Memory B cell (primary cell): ENCODE measurements around the gene RPS8.
"Not testable (repeated sequence)": the region's sequence is repeated elsewhere in the genome, so short reads cannot be mapped to it uniquely, and the experiment has no call there.

ENCODE experiments used
- ATAC-seq: fragments of 150-1000 bp; cut with Tn5 transposase; 2 replicates; pipeline ENCODE4 v1.10.0; 2021; ENCODE audit warnings: low read depth, mild to moderate bottlenecking, moderate library complexity
- DNase-seq, 2 donors: peaks; one replicate each; pipeline ENCODE4 v3.0.0; 2022; ENCODE audit warnings: low spot score in 2 of 2
- H3K27ac Mint-ChIP-seq: one replicate; pipeline ENCODE4 v1.8.0; 2022; ENCODE audit warnings: mild to moderate bottlenecking, moderate library complexity, mixed read lengths
- H3K27me3 Mint-ChIP-seq: one replicate; pipeline ENCODE4 v1.8.0; 2022; ENCODE audit warnings: mixed read lengths
- H3K36me3 Mint-ChIP-seq: one replicate; pipeline ENCODE4 v1.8.0; 2022; ENCODE audit warnings: mild to moderate bottlenecking, mixed read lengths
- H3K4me1 Mint-ChIP-seq: one replicate; pipeline ENCODE4 v1.8.0; 2022; ENCODE audit warnings: mixed read lengths
- H3K4me3 Mint-ChIP-seq: one replicate; pipeline ENCODE4 v1.8.0; 2022; ENCODE audit warnings: mild to moderate bottlenecking, moderate library complexity, mixed read lengths
- H3K9me3 Mint-ChIP-seq: one replicate; pipeline ENCODE4 v1.8.0; 2022; ENCODE audit warnings: mixed read lengths

RPS8 gene

DNA sequence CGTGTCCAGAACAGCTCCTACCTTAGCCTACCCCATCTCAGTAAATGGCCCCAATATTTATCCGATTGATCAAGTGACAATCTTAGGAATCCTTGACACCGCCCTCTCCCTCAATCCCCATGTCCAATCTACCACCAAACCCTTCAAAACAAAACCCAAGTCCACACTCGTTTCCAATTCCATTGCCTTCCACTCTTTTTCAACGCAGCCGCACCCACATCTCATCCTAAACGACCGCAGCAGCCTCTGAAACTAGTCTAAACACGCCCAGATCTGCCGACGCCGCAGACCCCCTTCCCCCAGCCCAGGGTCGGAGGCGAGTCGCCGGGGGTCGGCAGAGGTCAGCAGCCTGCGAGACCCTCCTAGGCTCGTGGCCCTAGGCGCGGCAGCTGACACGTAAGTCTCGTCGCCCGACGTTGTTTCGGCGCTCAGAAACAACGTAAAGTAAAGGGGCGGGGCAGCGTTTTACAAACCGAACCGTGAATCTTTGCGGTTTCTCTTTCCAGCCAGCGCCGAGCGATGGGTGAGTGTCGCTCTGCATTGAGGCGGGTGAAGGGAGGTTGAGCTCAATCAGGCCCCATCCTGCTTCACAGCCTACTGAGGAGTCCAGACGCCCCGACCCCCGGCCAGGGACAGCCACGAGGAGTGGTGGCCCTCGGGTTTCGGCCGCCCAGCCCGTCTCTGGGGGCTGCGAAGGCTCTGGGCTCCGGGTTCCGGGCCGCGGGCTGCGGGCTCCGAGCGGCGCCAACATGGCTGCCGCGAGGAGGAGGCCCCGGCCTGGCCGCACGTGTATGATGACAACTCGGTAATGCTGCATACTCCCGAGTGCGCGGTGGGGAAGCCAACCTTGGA is at the start of gene RPS8:
Gene RPS8, plus strand, starts transcription at position 463 of the 852 bp plus-strand sequence. Its CDS starts 57 bp downstream, at position 520.
- Mint-ChIP-seq H3K27ac (peak within 1 kb of the TSS; percentile 88), H3K27me3 (no peaks in the 10 kb centered on the region), H3K36me3 (peaks cover 30% of the 10 kb centered on the region), H3K4me1 (peaks cover 27% of the 10 kb centered on the region), H3K9me3 (no peaks in the 10 kb centered on the region), H3K4me3 (peak within 1 kb of the TSS; percentile 87)
- peak; percentile 84 to 91 for DNase-seq
- peak; percentile 84 for ATAC-seq

DNA sequence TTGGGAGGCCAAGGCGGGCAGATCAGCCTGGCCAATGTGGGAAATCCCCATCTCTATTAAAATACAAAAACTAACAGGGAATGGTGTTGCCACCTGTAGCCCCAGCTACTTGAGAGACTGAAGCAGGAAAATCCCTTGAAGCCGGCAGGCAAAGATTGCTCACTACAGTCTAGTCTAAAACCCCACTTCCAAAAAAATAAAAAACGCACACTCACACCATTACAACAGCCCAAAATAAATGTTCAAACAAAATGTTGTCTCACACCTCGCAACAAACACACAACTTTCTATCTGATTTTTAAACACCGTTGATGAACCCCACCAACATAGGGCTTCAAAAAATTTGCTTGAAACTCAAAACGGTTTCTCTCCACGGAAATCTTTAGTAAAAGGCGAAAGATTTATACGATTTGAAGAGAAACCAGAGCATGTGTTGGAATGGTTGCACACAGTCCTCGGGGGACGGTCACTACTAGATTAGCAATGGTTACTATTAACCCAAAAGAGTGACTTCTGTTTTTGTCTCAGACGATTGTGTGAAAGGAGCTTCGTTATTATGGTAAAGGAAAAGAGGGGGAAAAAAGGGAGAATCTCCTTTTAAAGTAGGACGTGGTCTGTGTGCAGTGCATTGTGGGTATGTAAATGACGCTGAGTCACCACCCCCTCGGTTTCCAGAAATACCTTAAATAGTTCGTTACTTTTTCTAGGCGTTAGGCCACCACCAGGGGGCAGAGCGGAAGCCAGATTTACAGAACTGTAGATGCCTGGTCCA is 44.4 kb upstream of the RPS8 start, which contains the start of gene RNU5D-1:
Gene RNU5D-1, minus strand, starts transcription at position 430 of the 772 bp plus-strand sequence.
- Mint-ChIP-seq H3K9me3 (no peaks in the 10 kb centered on the region), H3K36me3 (no peaks in the 10 kb centered on the region), H3K4me3 (peak within 1 kb of the TSS; percentile 79), H3K27ac (peak within 1 kb of the TSS; percentile 100), H3K4me1 (peaks cover 11% of the 10 kb centered on the region), H3K27me3 (no peaks in the 10 kb centered on the region)
- ATAC-seq (peak; percentile 74), DNase-seq (peak; percentile 93 to 94)

DNA sequence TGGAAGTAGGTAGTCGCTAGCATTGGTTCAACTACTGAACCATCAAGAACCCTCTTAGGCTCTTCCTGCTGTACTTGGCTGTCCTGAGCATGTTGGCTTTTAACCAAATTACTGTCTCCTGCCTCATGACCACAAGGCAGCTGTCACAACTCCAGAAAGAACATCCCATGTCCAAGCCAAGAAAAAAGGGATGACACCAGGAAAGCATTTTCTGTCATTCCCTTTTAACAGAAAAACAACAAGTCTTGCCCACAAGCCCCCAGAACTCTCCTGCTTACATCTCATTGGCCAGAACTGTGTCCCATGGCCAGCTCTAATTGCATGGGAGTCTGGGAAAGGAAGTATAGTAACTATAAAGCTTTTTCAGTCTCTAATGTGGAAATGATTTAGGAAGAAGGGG is 42.0 kb upstream of the RPS8 start:
- no peak for DNase-seq
- ATAC-seq, result no peak
- no peaks in the 10 kb centered on the region for H3K36me3 Mint-ChIP-seq
- H3K4me1 Mint-ChIP-seq, result peaks cover 6% of the 10 kb centered on the region
- H3K27ac Mint-ChIP-seq, result no peak overlapping the region
- H3K4me3 Mint-ChIP-seq, result no peak overlapping the region
- no peaks in the 10 kb centered on the region for H3K27me3 Mint-ChIP-seq
- H3K9me3 Mint-ChIP-seq, result no peaks in the 10 kb centered on the region

DNA sequence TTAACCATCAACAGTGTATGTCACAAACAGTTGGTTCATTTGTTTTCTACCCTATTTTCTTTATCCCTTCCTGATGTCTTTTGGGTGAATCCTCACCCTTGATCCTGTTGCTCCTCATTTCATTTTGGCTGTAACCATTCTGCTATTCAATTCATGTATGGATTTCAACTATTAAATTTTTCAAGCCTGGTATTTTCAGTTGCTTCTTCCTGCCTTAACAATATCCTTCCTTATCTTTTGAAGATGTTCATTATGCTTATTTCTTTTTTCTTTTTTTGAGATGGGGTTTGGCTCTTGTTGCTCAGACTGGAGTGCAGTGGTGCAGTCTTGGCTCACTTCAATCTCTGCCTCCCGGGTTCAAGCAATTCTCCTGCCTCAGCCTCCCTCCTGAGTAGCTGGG is 41.6 kb upstream of the RPS8 start:
- DNase-seq (no peak), ATAC-seq (no peak)
- Mint-ChIP-seq H3K9me3 (no peaks in the 10 kb centered on the region), H3K27ac (no peak overlapping the region), H3K4me3 (no peak overlapping the region), H3K27me3 (no peaks in the 10 kb centered on the region), H3K36me3 (no peaks in the 10 kb centered on the region), H3K4me1 (peaks cover 6% of the 10 kb centered on the region)

DNA sequence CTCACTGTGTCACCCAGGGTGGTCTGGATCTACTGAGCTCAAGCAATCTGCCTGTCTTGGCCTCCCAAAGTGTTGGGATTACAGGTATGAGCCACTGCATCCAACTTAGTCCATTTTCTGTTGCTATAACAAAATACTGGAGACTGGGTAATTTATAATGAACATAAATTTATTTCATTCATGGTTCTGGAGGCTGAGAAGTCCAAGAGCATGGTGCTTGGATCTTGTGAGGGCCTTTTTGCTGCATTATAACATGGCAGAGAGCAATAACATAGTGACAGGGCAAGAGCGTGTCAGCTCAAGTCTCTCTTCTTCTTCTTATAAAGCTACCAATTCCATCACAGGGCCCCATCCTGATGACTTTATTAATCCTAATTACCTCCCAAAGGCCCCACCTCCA is 39.3 kb upstream of the RPS8 start:
- no peak for ATAC-seq
- no peaks in the 10 kb centered on the region for H3K9me3 Mint-ChIP-seq
- H3K27ac Mint-ChIP-seq, result no peak overlapping the region
- no peak for DNase-seq
- no peaks in the 10 kb centered on the region for H3K27me3 Mint-ChIP-seq
- H3K36me3 Mint-ChIP-seq, result no peaks in the 10 kb centered on the region
- H3K4me3 Mint-ChIP-seq, result no peak overlapping the region
- H3K4me1 Mint-ChIP-seq, result peaks cover 9% of the 10 kb centered on the region

DNA sequence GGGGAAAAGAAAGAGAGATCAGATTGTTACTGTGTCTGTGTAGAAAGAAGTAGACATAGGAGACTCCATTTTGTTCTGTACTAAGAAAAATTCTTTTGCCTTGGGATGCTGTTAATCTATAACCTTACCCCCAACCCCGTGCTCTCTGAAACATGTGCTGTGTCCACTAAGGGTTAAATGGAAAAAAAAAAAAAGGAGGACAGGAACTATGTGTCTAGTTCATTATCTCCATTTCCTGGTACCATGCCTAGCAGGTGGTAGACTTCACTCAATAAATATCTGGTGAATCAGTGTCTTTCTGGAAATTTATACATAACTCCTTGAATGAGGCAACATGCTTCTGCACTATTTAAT is 36.4 kb upstream of the RPS8 start:
- H3K27me3 Mint-ChIP-seq, ATAC-seq, DNase-seq: not testable (repeated sequence)

DNA sequence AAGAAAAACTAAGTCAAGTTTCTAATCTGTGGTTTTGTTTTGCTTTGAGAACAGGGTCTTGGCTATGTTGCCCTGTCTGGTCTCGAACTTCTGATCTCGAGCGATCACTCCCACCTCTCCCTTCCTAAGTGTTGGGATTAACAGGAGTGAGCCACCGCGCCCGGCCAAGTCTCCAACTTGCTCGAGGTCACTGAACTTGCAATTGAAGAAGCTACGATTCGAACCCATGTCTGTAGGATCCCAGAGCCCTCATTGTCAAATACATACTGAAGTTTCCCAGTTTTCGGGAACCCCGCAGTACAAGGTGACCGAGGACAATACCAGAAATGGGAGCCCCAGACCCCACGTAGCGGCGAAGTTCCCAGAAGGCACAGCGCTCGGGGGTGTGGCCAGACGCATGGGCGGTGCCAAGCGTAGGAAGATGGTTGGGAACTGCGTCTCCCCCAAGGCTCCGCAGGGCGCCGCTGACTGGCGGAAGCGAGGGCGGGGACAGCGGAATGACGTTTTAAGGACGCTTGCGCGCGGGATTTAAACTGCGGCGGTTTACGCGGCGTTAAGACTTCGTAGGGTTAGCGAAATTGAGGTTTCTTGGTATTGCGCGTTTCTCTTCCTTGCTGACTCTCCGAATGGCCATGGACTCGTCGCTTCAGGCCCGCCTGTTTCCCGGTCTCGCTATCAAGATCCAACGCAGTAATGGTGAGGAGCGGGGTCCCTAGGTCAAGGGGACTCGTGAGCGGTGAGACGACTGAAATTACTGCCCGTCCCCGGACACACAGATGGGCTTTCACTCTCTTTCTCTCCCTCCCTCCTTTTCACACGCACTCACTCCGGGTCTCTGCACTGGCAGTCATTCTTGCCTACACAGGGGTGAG is 35.8 kb upstream of the RPS8 start, which contains the start of gene KIF2C:
Gene KIF2C, plus strand, starts transcription at position 531 of the 872 bp plus-strand sequence. Its CDS starts 96 bp downstream, at position 627.
- Mint-ChIP-seq H3K27me3 (no peaks in the 10 kb centered on the region), H3K4me3 (peak within 1 kb of the TSS; percentile 85), H3K9me3 (no peaks in the 10 kb centered on the region), H3K4me1 (peaks cover 8% of the 10 kb centered on the region), H3K27ac (peak within 1 kb of the TSS; percentile 73), H3K36me3 (no peaks in the 10 kb centered on the region)
- DNase-seq (peak; percentile 91 to 94), ATAC-seq (peak; percentile 100)

More for the DNA sequence above, 36.4 kb upstream of the RPS8 start:
- not testable (repeated sequence) for H3K9me3 Mint-ChIP-seq, H3K4me1 Mint-ChIP-seq, H3K36me3 Mint-ChIP-seq
- H3K27ac Mint-ChIP-seq, result peak overlapping the region; percentile 73
- peak overlapping the region; percentile 85 for H3K4me3 Mint-ChIP-seq

DNA sequence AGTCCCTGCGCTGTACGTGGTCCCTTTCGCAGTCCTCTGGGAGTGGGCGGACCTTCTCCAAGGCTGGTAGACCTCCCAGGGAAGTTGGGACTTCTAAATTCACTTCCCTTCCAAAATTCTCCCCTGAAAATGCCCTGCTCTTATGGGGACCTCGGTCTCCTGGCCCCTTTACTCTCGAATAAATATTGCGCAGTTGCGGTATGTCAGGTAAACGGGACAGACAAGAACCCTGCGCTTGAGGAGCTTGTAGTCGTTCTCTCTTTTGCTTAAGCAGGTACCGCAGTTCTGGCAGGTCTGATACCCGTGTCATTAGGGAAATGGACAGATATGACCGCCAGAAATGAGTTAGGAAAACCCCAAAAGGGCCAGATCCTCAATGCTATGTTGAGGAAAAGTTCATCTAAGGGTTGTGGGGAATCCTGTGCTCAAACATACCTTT is 35.1 kb upstream of the RPS8 start:
- ATAC-seq, result no peak
- Mint-ChIP-seq H3K4me3 (peak overlapping the region; percentile 85), H3K36me3 (no peaks in the 10 kb centered on the region), H3K4me1 (peaks cover 8% of the 10 kb centered on the region), H3K27me3 (no peaks in the 10 kb centered on the region), H3K27ac (peak overlapping the region; percentile 73), H3K9me3 (no peaks in the 10 kb centered on the region)
- DNase-seq, result no peak

DNA sequence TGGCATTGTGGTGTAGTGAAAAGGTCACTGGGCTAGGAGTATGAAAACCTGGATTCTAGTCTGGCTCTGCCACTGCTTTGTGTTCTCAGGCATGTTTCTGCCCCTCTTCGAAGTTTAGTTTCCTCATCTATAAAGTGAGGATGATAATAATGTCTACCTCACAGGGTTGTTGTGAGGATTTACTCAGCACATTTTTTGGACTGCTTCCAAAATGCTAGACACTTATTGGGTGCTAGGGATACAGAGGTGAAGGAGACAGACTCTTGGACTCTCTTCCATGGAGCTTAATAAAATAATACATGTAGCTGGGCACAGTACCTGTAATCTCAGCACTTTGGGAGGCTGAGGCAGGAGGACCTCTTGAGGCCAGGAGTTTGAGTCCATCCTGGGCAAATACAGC is 32.1 kb upstream of the RPS8 start:
- Mint-ChIP-seq H3K4me1 (peaks cover 8% of the 10 kb centered on the region), H3K4me3 (no peak overlapping the region), H3K36me3 (no peaks in the 10 kb centered on the region), H3K27ac (no peak overlapping the region), H3K9me3 (no peaks in the 10 kb centered on the region), H3K27me3 (no peaks in the 10 kb centered on the region)
- ATAC-seq, result no peak
- DNase-seq, result no peak

DNA sequence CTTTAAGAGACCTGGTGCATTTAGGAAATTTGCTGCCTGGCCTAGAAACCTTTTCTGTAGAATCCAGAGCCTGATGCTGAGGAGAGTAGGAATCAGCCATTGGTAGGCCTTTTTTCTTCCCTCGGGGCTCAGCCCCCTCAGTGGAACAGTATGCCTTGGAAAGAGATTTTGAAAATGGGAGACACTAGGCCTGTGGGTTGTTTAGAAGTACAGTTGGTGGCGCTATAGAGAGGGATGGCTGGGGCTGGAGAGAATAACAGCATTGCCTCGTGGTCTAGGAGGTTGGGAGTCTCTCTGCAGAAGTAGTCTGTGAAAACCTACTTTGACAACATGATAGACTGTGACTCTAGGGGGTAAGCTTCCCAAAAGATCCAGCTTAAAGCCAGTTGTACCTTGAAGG is 27.5 kb upstream of the RPS8 start:
- Mint-ChIP-seq H3K36me3 (no peaks in the 10 kb centered on the region), H3K9me3 (no peaks in the 10 kb centered on the region), H3K4me3 (no peak overlapping the region), H3K27me3 (no peaks in the 10 kb centered on the region), H3K4me1 (no peaks in the 10 kb centered on the region), H3K27ac (no peak overlapping the region)
- no peak for ATAC-seq
- no peak for DNase-seq

DNA sequence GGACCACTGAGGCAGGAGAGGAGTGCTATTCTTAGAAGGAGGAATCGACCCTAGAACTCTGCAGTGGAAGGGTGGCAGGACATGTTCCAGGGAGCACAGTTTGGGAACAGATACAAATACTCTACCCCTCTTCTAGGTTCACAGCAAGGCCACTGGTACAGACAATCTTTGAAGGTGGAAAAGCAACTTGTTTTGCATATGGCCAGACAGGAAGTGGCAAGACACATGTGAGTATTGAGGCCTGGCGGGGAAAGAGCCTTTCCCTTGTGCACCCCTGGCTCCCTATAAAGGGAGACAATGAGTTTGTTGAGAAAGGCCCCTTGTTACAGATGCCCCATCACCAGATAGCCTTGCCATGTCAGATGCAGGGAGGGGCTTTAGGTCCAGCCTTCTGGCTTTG is 17.9 kb upstream of the RPS8 start:
- ATAC-seq (peak; percentile 66), DNase-seq (no peak)
- Mint-ChIP-seq H3K4me3 (peak overlapping the region; percentile 34), H3K9me3 (no peaks in the 10 kb centered on the region), H3K27ac (peak overlapping the region; percentile 64), H3K36me3 (no peaks in the 10 kb centered on the region), H3K4me1 (peaks cover 12% of the 10 kb centered on the region), H3K27me3 (no peaks in the 10 kb centered on the region)

DNA sequence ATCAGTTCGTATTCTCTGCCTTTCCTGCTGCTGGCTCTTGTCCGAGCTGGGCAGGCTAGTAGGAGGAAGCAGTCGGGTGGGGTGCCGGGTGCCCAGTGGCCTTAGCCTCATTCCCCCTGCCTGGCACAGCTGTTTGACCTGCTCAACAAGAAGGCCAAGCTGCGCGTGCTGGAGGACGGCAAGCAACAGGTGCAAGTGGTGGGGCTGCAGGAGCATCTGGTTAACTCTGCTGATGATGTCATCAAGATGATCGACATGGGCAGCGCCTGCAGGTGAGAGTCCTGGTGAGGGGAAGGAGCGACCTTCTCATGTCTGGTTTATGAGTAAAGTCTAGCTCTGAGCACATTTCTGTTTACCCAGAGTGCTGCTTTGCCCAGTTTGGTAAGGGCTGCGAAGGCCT is 16.3 kb upstream of the RPS8 start:
- ATAC-seq (no peak), DNase-seq (no peak)
- Mint-ChIP-seq H3K27me3 (no peaks in the 10 kb centered on the region), H3K4me1 (peaks cover 8% of the 10 kb centered on the region), H3K9me3 (no peaks in the 10 kb centered on the region), H3K36me3 (no peaks in the 10 kb centered on the region), H3K4me3 (no peak overlapping the region), H3K27ac (no peak overlapping the region)

DNA sequence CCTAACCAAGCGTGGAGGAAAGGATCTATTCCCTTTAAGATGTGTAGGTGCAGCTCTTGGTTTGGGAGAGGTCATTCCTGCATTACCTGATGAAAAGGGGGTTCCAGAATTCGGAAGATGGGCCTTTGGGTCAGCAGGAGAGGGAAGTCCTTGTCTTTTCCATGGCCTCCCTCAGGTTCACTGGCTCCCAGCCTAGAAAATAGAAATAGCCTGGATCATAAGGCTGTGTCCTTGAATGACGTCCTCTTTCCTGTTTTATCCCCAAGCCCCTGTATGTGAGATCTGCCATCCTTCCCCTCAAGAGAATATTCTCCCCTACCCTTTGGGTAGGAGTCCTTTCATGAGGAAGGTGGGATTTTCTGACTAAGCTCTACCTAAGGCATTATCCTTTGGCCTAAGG is 14.5 kb upstream of the RPS8 start:
- no peaks in the 10 kb centered on the region for H3K36me3 Mint-ChIP-seq
- peaks cover 8% of the 10 kb centered on the region for H3K4me1 Mint-ChIP-seq
- no peak for ATAC-seq

More for the DNA sequence above, 14.5 kb upstream of the RPS8 start:
- no peak overlapping the region for H3K4me3 Mint-ChIP-seq
- H3K27me3 Mint-ChIP-seq, result no peaks in the 10 kb centered on the region
- DNase-seq, result no peak
- H3K27ac Mint-ChIP-seq, result no peak overlapping the region
- H3K9me3 Mint-ChIP-seq, result no peaks in the 10 kb centered on the region
